Loucy (cell line): Measurements from ENCODE around the gene RNF6.

Source experiments
- EZH2phosphoT487 ChIP-seq: fragments of 200-600 bp; IDR thresholded peaks from 2 replicates; pipeline ENCODE4 v1.6.1; 2018; ENCODE audit warnings: antibody characterized with exemption, mild to moderate bottlenecking, moderate library complexity, borderline replicate concordance
- TF ChIP-seq, protein P1 (sequence below): fragments of 200-600 bp; sonication (generic); conservative IDR thresholded peaks from 2 replicates; pipeline ENCODE4 v1.5.1; 2014; ENCODE audit warnings: mild to moderate bottlenecking, antibody characterized with exemption, low read length

GRCh38 chr13:26227166-26227971 is 5.3 kb upstream of the RNF6 start:
- TF ChIP-seq, protein P1, sequence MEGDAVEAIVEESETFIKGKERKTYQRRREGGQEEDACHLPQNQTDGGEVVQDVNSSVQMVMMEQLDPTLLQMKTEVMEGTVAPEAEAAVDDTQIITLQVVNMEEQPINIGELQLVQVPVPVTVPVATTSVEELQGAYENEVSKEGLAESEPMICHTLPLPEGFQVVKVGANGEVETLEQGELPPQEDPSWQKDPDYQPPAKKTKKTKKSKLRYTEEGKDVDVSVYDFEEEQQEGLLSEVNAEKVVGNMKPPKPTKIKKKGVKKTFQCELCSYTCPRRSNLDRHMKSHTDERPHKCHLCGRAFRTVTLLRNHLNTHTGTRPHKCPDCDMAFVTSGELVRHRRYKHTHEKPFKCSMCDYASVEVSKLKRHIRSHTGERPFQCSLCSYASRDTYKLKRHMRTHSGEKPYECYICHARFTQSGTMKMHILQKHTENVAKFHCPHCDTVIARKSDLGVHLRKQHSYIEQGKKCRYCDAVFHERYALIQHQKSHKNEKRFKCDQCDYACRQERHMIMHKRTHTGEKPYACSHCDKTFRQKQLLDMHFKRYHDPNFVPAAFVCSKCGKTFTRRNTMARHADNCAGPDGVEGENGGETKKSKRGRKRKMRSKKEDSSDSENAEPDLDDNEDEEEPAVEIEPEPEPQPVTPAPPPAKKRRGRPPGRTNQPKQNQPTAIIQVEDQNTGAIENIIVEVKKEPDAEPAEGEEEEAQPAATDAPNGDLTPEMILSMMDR: no peak
- no peak for TF ChIP-seq EZH2phosphoT487
